Nephron (organoid): ENCODE data around the gene ZDHHC14.
A peak's percentile ranks its signal among the peaks of the same experiment; 100 is the strongest.

Source experiments
- H3K27ac Mint-ChIP-seq, 3 experiments: 2 replicates each; pipeline ENCODE4 v1.8.0; 2020; ENCODE audit warnings: mixed read lengths in 3 of 3, mild to moderate bottlenecking in 2 of 3, moderate library complexity in 1 of 3
- H3K27me3 Mint-ChIP-seq: 2 replicates; pipeline ENCODE4 v1.8.0; 2021; ENCODE audit warnings: low read depth, mild to moderate bottlenecking, moderate library complexity, mixed read lengths
- H3K36me3 Mint-ChIP-seq: 2 replicates; pipeline ENCODE4 v1.8.0; 2020; ENCODE audit warnings: low read depth, mixed read lengths
- H3K4me1 Mint-ChIP-seq: 2 replicates; pipeline ENCODE4 v1.8.0; 2020; ENCODE audit warnings: mixed read lengths
- H3K4me3 Mint-ChIP-seq, 3 experiments: 2 replicates each; pipeline ENCODE4 v1.8.0; 2020; ENCODE audit warnings: mild to moderate bottlenecking in 3 of 3, mixed read lengths in 3 of 3, moderate library complexity in 2 of 3
- H3K9me3 Mint-ChIP-seq: 2 replicates; pipeline ENCODE4 v1.8.0; 2020; ENCODE audit warnings: mixed read lengths
- CTCF ChIP-seq, 3 experiments: fragments of 200-600 bp; sonication (generic); IDR thresholded peaks; one replicate each; pipeline ENCODE4 v1.5.0; 2021; ENCODE audit warnings: antibody characterized with exemption in 3 of 3; ENCODE audit not compliant: unreplicated experiment in 3 of 3

ZDHHC14 gene

GRCh38 chr6:157440171-157440570 lies 59.2 kb downstream of the ZDHHC14 start:
- H3K36me3 Mint-ChIP-seq, result no peaks in the 10 kb centered on the region
- peaks cover 32% of the 10 kb centered on the region for H3K4me1 Mint-ChIP-seq
- TF ChIP-seq CTCF (IDR thresholded peaks at IDR 0.05; ENCODE audit: unreplicated experiment in 3 of 3), result no peak
- peaks cover 4% of the 10 kb centered on the region for H3K9me3 Mint-ChIP-seq
- no peak overlapping the region for H3K4me3 Mint-ChIP-seq
- H3K27ac Mint-ChIP-seq, result no peak overlapping the region
- peaks cover 6% of the 10 kb centered on the region for H3K27me3 Mint-ChIP-seq

- no peak for TF ChIP-seq CTCF (IDR thresholded peaks at IDR 0.05; ENCODE audit: unreplicated experiment in 3 of 3)
- Mint-ChIP-seq H3K36me3 (no peaks in the 10 kb centered on the region), H3K4me3 (no peak overlapping the region), H3K9me3 (peaks cover 4% of the 10 kb centered on the region), H3K27ac (peak overlapping the region in 1 of 3 experiments; percentile 59), H3K4me1 (peaks cover 24% of the 10 kb centered on the region), H3K27me3 (peaks cover 8% of the 10 kb centered on the region)
These were observed 61.3 kb downstream of the ZDHHC14 start for GRCh38 chr6:157442291-157442690.

GRCh38 chr6:157443066-157443800 lies 62.2 kb downstream of the ZDHHC14 start:
- Mint-ChIP-seq H3K27me3 (peaks cover 9% of the 10 kb centered on the region), H3K9me3 (peaks cover 4% of the 10 kb centered on the region), H3K36me3 (no peaks in the 10 kb centered on the region), H3K4me1 (peaks cover 18% of the 10 kb centered on the region), H3K27ac (peak overlapping the region in 1 of 3 experiments; percentile 39), H3K4me3 (no peak overlapping the region)
- no peak for TF ChIP-seq CTCF (IDR thresholded peaks at IDR 0.05; ENCODE audit: unreplicated experiment in 3 of 3)

- Mint-ChIP-seq H3K4me1 (peaks cover 16% of the 10 kb centered on the region), H3K36me3 (no peaks in the 10 kb centered on the region), H3K27me3 (peaks cover 9% of the 10 kb centered on the region), H3K4me3 (no peak overlapping the region), H3K9me3 (no peaks in the 10 kb centered on the region), H3K27ac (peak overlapping the region in 1 of 3 experiments; percentile 10)
- no peak for TF ChIP-seq CTCF (IDR thresholded peaks at IDR 0.05; ENCODE audit: unreplicated experiment in 3 of 3)
These were observed 64.5 kb downstream of the ZDHHC14 start for GRCh38 chr6:157445277-157446009.

GRCh38 chr6:157447735-157448134 lies 66.7 kb downstream of the ZDHHC14 start:
- no peaks in the 10 kb centered on the region for H3K9me3 Mint-ChIP-seq
- H3K27ac Mint-ChIP-seq, result peak overlapping the region in 1 of 3 experiments; percentile 68

More at GRCh38 chr6:157447735-157448134, 66.7 kb downstream of the ZDHHC14 start:
- Mint-ChIP-seq H3K4me3 (no peak overlapping the region), H3K4me1 (peaks cover 16% of the 10 kb centered on the region), H3K36me3 (no peaks in the 10 kb centered on the region), H3K27me3 (peaks cover 9% of the 10 kb centered on the region)
- no peak for TF ChIP-seq CTCF (IDR thresholded peaks at IDR 0.05; ENCODE audit: unreplicated experiment in 3 of 3)
